ENCODE measurements around the gene SNF8. TPM values are rescaled to one million over a fixed set of nuclear protein-coding genes. Genes with fewer than 3 reads are reported as not detected.
A peak's percentile ranks its signal among the peaks of the same experiment; 100 is the strongest.

SNF8 gene
- total and polyA plus RNA-seq, 9 of the 15 experiments (the other 6 are each of a cell fraction or from before 2014, with no cell fraction given), result 6.9 to 149 (median 117) TPM

GRCh38 chr17:48944515-48945260, at the start of gene SNF8 (continued):
- TF ChIP-seq, protein P1, sequence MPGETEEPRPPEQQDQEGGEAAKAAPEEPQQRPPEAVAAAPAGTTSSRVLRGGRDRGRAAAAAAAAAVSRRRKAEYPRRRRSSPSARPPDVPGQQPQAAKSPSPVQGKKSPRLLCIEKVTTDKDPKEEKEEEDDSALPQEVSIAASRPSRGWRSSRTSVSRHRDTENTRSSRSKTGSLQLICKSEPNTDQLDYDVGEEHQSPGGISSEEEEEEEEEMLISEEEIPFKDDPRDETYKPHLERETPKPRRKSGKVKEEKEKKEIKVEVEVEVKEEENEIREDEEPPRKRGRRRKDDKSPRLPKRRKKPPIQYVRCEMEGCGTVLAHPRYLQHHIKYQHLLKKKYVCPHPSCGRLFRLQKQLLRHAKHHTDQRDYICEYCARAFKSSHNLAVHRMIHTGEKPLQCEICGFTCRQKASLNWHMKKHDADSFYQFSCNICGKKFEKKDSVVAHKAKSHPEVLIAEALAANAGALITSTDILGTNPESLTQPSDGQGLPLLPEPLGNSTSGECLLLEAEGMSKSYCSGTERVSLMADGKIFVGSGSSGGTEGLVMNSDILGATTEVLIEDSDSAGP (CRISPR knock-in tag; IDR thresholded peaks at IDR 0.05), result no peak
- TF ChIP-seq GABPA (tag; conservative IDR thresholded peaks at IDR 0.05; ENCODE audit: low read depth) (peak; percentile 98), ZFP1 (CRISPR knock-in tag; IDR thresholded peaks at IDR 0.05) (no peak), ATF6 (CRISPR knock-in tag; IDR thresholded peaks at IDR 0.05) (peak; percentile 99), CHD2 (IDR thresholded peaks at IDR 0.05; ENCODE audit: low read depth, low read length) (peak; percentile 51; the same call in 1 of the 2 replicates), MAZ (CRISPR knock-in tag; conservative IDR thresholded peaks at IDR 0.05 in 1 of 2, IDR thresholded peaks at IDR 0.05 in 1 of 2) (peak; percentile 65 to 79; a peak in 3 of 4 replicates), ZNF445 (CRISPR knock-in tag; IDR thresholded peaks at IDR 0.05; ENCODE audit: low read depth) (no peak), FOXK2 (conservative IDR thresholded peaks at IDR 0.05 in 1 of 2, IDR thresholded peaks at IDR 0.05 in 1 of 2; ENCODE audit: low read depth in 2 of 2) (peak; percentile 23 to 25; a peak in 1 of 4 replicates), SRSF1 (IDR thresholded peaks at IDR 0.05; ENCODE audit: low read depth, low read length) (no peak), ZNF184 (CRISPR knock-in tag; IDR thresholded peaks at IDR 0.05) (no peak), ZNF124 (CRISPR knock-in tag; IDR thresholded peaks at IDR 0.05) (no peak), HCFC1 (IDR thresholded peaks at IDR 0.05; ENCODE audit: low read depth, low read length) (peak; percentile 84), NCOA1 (IDR thresholded peaks at IDR 0.05; ENCODE audit: low read depth) (peak; percentile 69), EGR1 (conservative IDR thresholded peaks at IDR 0.05) (peak; percentile 72)
